ENCODE measurements around the gene LDLRAD4.

DNA sequence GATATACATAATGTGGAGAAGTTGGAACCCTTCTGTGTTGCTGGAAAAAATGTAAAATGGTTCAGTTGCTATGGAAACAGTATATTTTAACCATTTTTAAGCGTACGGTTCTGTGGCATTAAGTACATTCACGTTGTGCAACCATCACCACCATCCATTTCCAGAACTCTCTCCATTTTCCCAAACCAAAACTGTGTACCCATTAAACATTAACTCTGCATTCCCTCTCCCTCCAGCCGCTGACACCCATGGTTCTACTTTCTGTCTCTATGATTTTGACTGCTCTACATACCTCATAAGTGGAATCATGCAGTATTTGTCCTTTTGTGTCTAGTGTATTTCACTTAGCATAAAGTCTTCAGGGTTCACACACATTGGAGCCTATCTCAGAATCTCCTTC lies 67.3 kb downstream of the LDLRAD4 start:
- TF ChIP-seq EZH2 (IDR thresholded peaks at IDR 0.05) (no peak), POLR2AphosphoS5 (IDR thresholded peaks at IDR 0.05; ENCODE audit: borderline replicate concordance, low read depth, low read length) (no peak), FOXP2 (optimal IDR thresholded peaks at IDR 0.05; ENCODE audit: control extremely low read depth, extremely low read length, insufficient read depth) (no peak)

Measured in SK-N-MC (cell line).